C4-2B (cell line): ENCODE data around the gene ERFE.

Experiments used
- CTCF ChIP-seq: fragments of 450-650 bp; conservative IDR thresholded peaks from 2 replicates; pipeline ENCODE4 v1.5.1; 2017; ENCODE audit warnings: mild to moderate bottlenecking
- ZFX ChIP-seq: fragments of 450-650 bp; IDR thresholded peaks from 2 replicates; pipeline ENCODE4 v1.6.1; 2017

GRCh38 chr2:238114331-238114841, 44.4 kb upstream of the ERFE start:
- TF ChIP-seq CTCF: no peak
- no peak for TF ChIP-seq ZFX
